22Rv1 (cell line): Measurements from ENCODE around the gene ADH1C.

ENCODE experiments used
- ZFX ChIP-seq: fragments of 450-650 bp; IDR thresholded peaks from 2 replicates; pipeline ENCODE4 v1.6.1; 2017; ENCODE audit warnings: antibody characterized with exemption, borderline replicate concordance
- TF ChIP-seq, protein P1 (sequence below): fragments of 450-650 bp; IDR thresholded peaks from 2 replicates; pipeline ENCODE4 v1.5.1; 2017; ENCODE audit warnings: mild to moderate bottlenecking

DNA sequence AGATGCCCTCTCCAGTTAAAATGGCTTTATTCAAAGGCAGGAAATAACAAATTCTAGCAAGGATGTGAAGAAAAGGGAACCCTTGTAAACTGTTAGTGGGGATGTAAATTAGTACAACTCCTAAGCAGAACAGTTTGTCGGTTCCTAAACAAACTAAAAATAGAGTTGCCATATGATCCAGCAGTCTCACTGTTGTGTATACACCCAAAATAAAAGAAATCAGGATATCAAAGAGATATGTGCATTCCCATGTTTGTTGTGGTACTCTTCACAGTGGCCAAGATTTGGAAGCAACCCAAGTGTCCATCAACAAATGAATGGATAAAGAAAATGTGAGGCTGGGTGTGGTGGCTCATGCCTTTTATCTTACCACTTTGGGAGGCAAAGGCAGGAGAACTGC, 46.5 kb upstream of the ADH1C start:
- TF ChIP-seq, protein P1, sequence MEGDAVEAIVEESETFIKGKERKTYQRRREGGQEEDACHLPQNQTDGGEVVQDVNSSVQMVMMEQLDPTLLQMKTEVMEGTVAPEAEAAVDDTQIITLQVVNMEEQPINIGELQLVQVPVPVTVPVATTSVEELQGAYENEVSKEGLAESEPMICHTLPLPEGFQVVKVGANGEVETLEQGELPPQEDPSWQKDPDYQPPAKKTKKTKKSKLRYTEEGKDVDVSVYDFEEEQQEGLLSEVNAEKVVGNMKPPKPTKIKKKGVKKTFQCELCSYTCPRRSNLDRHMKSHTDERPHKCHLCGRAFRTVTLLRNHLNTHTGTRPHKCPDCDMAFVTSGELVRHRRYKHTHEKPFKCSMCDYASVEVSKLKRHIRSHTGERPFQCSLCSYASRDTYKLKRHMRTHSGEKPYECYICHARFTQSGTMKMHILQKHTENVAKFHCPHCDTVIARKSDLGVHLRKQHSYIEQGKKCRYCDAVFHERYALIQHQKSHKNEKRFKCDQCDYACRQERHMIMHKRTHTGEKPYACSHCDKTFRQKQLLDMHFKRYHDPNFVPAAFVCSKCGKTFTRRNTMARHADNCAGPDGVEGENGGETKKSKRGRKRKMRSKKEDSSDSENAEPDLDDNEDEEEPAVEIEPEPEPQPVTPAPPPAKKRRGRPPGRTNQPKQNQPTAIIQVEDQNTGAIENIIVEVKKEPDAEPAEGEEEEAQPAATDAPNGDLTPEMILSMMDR = no peak
- no peak for TF ChIP-seq ZFX
